Right ventricle myocardium inferior (tissue), 1 donor: ENCODE data around the gene FBXL13. TPM values are rescaled to one million over a fixed set of nuclear protein-coding genes. Genes with fewer than 3 reads are reported as not detected.
"Not testable (repeated sequence)": the region's sequence is repeated elsewhere in the genome, so short reads cannot be mapped to it uniquely, and the experiment has no call there.

Source experiments
- ATAC-seq: fragments of 200-7000 bp; cut with Tn5 transposase; one replicate; pipeline ENCODE4 v1.9.1; 2020; ENCODE audit warnings: mild to moderate bottlenecking, moderate library complexity
- DNase-seq: peaks from one replicate; pipeline ENCODE4 v3.0.0; 2021; ENCODE audit errors: missing footprints
- intact Hi-C: fragments of 100-400 bp; cut with DNase I; formaldehyde crosslinking; loops from one replicate; pipeline ENCODE4 v1.11.0; 2022
- total RNA-seq: library from RNA; stranded (reverse); fragmentation: NEBNext Ultra II Directional; extraction: Animal tissue kit (Norgen Biotek cat#: 25700); gene quantifications from one replicate; pipeline ENCODE4 v1.2.1, GENCODE V29; 2021
- donor health status: DM: no; HTN: yes; CAD: no; lungs with severe emphysema.

FBXL13 gene
- total RNA-seq, 1 donor from 2014 or later: 0.24 TPM

- intact Hi-C loops: no loop called here
- DNase-seq: no peak
- no peak for ATAC-seq
Observed at GRCh38 chr7:102973096-102973802, 101.3 kb downstream of the FBXL13 start.

- intact Hi-C loops: no loop called here
- ATAC-seq: no peak
Observed at GRCh38 chr7:102967798-102968197, 106.8 kb downstream of the FBXL13 start.

GRCh38 chr7:102966465-102966864 lies 108.1 kb downstream of the FBXL13 start:
- intact Hi-C loops: no loop called here
- DNase-seq (no peak), ATAC-seq (no peak)

More at GRCh38 chr7:102967798-102968197, 106.8 kb downstream of the FBXL13 start:
- no peak for DNase-seq

GRCh38 chr7:102961993-102962392 lies 112.6 kb downstream of the FBXL13 start:
- intact Hi-C loops, DNase-seq, ATAC-seq: not testable (repeated sequence)

GRCh38 chr7:102958004-102958403 lies 116.6 kb downstream of the FBXL13 start:
- intact Hi-C loops, DNase-seq, ATAC-seq: not testable (repeated sequence)

GRCh38 chr7:102954359-102954758 lies 120.2 kb downstream of the FBXL13 start:
- DNase-seq, intact Hi-C loops, ATAC-seq: not testable (repeated sequence)

- intact Hi-C loops: no loop called here
- no peak for ATAC-seq
- no peak for DNase-seq
Observed at GRCh38 chr7:102953406-102953805, 121.2 kb downstream of the FBXL13 start.

GRCh38 chr7:102951839-102952238 lies 122.8 kb downstream of the FBXL13 start:
- no peak for DNase-seq
- ATAC-seq: no peak
- intact Hi-C loops: no loop called here

GRCh38 chr7:102944241-102944640 lies 130.4 kb downstream of the FBXL13 start:
- intact Hi-C loops: no loop called here
- DNase-seq (no peak), ATAC-seq (no peak)

- intact Hi-C loops: no loop called here
- ATAC-seq (no peak), DNase-seq (no peak)
Observed at GRCh38 chr7:102943423-102944169, 131.0 kb downstream of the FBXL13 start.

- ATAC-seq: no peak
Observed at GRCh38 chr7:102942868-102943267, 131.7 kb downstream of the FBXL13 start.

GRCh38 chr7:102942181-102942866 lies 132.3 kb downstream of the FBXL13 start:
- intact Hi-C loops: no loop called here
- DNase-seq (no peak), ATAC-seq (no peak)

More at GRCh38 chr7:102942868-102943267, 131.7 kb downstream of the FBXL13 start:
- intact Hi-C loops: no loop called here
- DNase-seq: no peak

- no peak for ATAC-seq
- DNase-seq: no peak
- intact Hi-C loops: no loop called here
Observed at GRCh38 chr7:102938679-102939078, 135.9 kb downstream of the FBXL13 start.

GRCh38 chr7:102935450-102936115 lies 139.0 kb downstream of the FBXL13 start:
- intact Hi-C loops: no loop called here
- ATAC-seq (no peak), DNase-seq (no peak)

GRCh38 chr7:102934701-102935100 lies 139.9 kb downstream of the FBXL13 start:
- DNase-seq (no peak), ATAC-seq (no peak)
- intact Hi-C loops: no loop called here

GRCh38 chr7:102934239-102934638 lies 140.4 kb downstream of the FBXL13 start:
- no peak for DNase-seq
- intact Hi-C loops: no loop called here
- ATAC-seq: peak; percentile 3

- intact Hi-C loops: no loop called here
- ATAC-seq (peak; percentile 97), DNase-seq (peak; percentile 85)
Observed at GRCh38 chr7:102933763-102934162, 140.8 kb downstream of the FBXL13 start.

GRCh38 chr7:102931757-102932156 lies 142.8 kb downstream of the FBXL13 start:
- ATAC-seq (no peak), DNase-seq (no peak)
- intact Hi-C loops: no loop called here

GRCh38 chr7:102927312-102927933 lies 147.2 kb downstream of the FBXL13 start:
- ATAC-seq (no peak), DNase-seq (no peak)
- intact Hi-C loops: no loop called here
